ENCODE measurements around the gene WNT2B.

The WNT2B gene

GRCh38 chr1:112501810-112502641 lies 6.7 kb upstream of the WNT2B start:
- TF ChIP-seq CTCF (IDR thresholded peaks at IDR 0.05; ENCODE audit: low read depth, low read length, missing control alignments): peak; percentile 87
- in situ Hi-C loops (cut with HindIII; ENCODE audit: low pct_ligation_motif_present, low sequenced_read_pairs): no loop called here
- Histone ChIP-seq H3K27ac (no peak overlapping the region), H3K27me3 (replicated peaks) (no peaks in the 10 kb centered on the region), H3K4me3 (ENCODE audit: low read depth, low read length) (peak overlapping the region; percentile 52), H3K36me3 (replicated peaks) (no peaks in the 10 kb centered on the region)
- DNase-seq: peak; percentile 53

- in situ Hi-C loops (cut with HindIII; ENCODE audit: low pct_ligation_motif_present, low sequenced_read_pairs): no loop called here
- Histone ChIP-seq H3K27ac (no peak overlapping the region), H3K4me3 (ENCODE audit: low read depth, low read length) (no peak overlapping the region), H3K27me3 (replicated peaks) (no peaks in the 10 kb centered on the region), H3K36me3 (replicated peaks) (no peaks in the 10 kb centered on the region)
- no peak for TF ChIP-seq CTCF (IDR thresholded peaks at IDR 0.05; ENCODE audit: low read depth, low read length, missing control alignments)
- no peak for DNase-seq
These were observed 5.9 kb upstream of the WNT2B start for GRCh38 chr1:112502826-112503225.

- no peak overlapping the region for H3K27ac ChIP-seq
- no peak overlapping the region for H3K4me3 ChIP-seq (ENCODE audit: low read depth, low read length)
- in situ Hi-C loops (cut with HindIII; ENCODE audit: low pct_ligation_motif_present, low sequenced_read_pairs): no loop called here
- TF ChIP-seq CTCF (IDR thresholded peaks at IDR 0.05; ENCODE audit: low read depth, low read length, missing control alignments): no peak
- no peak for DNase-seq
- H3K27me3 ChIP-seq (replicated peaks): no peaks in the 10 kb centered on the region
- no peaks in the 10 kb centered on the region for H3K36me3 ChIP-seq (replicated peaks)
These were observed 4.6 kb upstream of the WNT2B start for GRCh38 chr1:112504001-112504660.

- no peak overlapping the region for H3K27ac ChIP-seq
- no peaks in the 10 kb centered on the region for H3K27me3 ChIP-seq (replicated peaks)
- TF ChIP-seq CTCF (IDR thresholded peaks at IDR 0.05; ENCODE audit: low read depth, low read length, missing control alignments): no peak
- DNase-seq: no peak
- in situ Hi-C loops (cut with HindIII; ENCODE audit: low pct_ligation_motif_present, low sequenced_read_pairs): no loop called here
- no peak overlapping the region for H3K4me3 ChIP-seq (ENCODE audit: low read depth, low read length)
- H3K36me3 ChIP-seq (replicated peaks): no peaks in the 10 kb centered on the region
These were observed 3.9 kb upstream of the WNT2B start for GRCh38 chr1:112504661-112505399.

GRCh38 chr1:112505400-112505785 lies 3.4 kb upstream of the WNT2B start:
- H3K36me3 ChIP-seq (replicated peaks): no peaks in the 10 kb centered on the region
- DNase-seq: no peak
- H3K4me3 ChIP-seq (ENCODE audit: low read depth, low read length): no peak overlapping the region
- H3K27me3 ChIP-seq (replicated peaks): no peaks in the 10 kb centered on the region
- no peak for TF ChIP-seq CTCF (IDR thresholded peaks at IDR 0.05; ENCODE audit: low read depth, low read length, missing control alignments)
- in situ Hi-C loops (cut with HindIII; ENCODE audit: low pct_ligation_motif_present, low sequenced_read_pairs): no loop called here
- H3K27ac ChIP-seq: no peak overlapping the region
